Heart left ventricle (tissue), 13 donors: ENCODE results near the gene PLCXD3.

Source experiments
- POLR2A ChIP-seq, 2 donors: fragments of 450-650 bp; IDR thresholded peaks; one replicate each; pipeline ENCODE4 v1.6.1; 2017; ENCODE audit warnings: antibody characterized with exemption in 2 of 2, mild to moderate bottlenecking in 2 of 2, moderate library complexity in 2 of 2
- TF ChIP-seq, protein P1 (sequence below), 12 donors: fragments of 200-600 bp; sonication (generic) in 4 of 12; IDR thresholded peaks; one replicate each; pipeline versions ENCODE4 v1.5.0 to v1.8.0; 2018 to 2022; ENCODE audit warnings: antibody characterized with exemption in 12 of 12, mild to moderate bottlenecking in 5 of 12
- donor health status: ischemic (EF 13 %, LVEDD 7.1; RV severe dilation, severe dysfunction).
- donor health status: DM: no; HTN: yes; CAD: no.
- donor health status: DM: no; HTN: no; CAD: no.
- donor health status: ischemic (EF 25% LVEDD 6.9; RV normal size, moderate dysfunction).
- donor health status: ischemic (EF 25% LVEDD 5.7; RV mildly dilated, moderate dysfunction).
- donor health status: ischemic (EF 35%, LVEDD 5.7; RV mildly dilated, moderate dysfunction).
- donor health status: nonischemic (EF 11% LVEDD 7.7; RV severe dilation, severe dysfunction).
- donor health status: DM: yes; HTN: yes; CAD: no.
- donor health status: PGD.
- donor health status: ischemic (EF 29% LVEDD 5.4; RV normal size, mild dysfunction).
- donor health status: nonischemic (EF 23%, LVEDD 6.1; RV moderate dilation, normal function).

DNA sequence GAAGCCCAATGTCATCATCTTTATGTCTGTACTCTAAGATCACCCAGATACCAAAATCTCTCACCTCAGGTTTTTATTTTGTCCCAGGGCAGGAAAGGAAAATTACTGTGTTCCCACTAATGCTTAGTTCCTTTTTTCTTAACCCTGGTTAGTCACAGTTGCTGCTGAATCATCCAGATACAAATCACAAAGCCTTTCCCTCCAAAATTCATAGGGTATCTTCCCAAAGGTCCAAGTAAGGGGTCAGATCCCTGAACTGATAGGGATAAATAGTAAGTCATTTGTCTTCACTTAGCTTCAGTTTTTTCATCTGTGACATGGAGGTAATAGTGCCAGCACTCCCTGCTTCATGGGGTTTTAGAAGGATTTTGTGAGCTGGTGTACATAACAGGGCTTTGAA, 2.2 kb downstream of the PLCXD3 start:
- TF ChIP-seq, protein P1, sequence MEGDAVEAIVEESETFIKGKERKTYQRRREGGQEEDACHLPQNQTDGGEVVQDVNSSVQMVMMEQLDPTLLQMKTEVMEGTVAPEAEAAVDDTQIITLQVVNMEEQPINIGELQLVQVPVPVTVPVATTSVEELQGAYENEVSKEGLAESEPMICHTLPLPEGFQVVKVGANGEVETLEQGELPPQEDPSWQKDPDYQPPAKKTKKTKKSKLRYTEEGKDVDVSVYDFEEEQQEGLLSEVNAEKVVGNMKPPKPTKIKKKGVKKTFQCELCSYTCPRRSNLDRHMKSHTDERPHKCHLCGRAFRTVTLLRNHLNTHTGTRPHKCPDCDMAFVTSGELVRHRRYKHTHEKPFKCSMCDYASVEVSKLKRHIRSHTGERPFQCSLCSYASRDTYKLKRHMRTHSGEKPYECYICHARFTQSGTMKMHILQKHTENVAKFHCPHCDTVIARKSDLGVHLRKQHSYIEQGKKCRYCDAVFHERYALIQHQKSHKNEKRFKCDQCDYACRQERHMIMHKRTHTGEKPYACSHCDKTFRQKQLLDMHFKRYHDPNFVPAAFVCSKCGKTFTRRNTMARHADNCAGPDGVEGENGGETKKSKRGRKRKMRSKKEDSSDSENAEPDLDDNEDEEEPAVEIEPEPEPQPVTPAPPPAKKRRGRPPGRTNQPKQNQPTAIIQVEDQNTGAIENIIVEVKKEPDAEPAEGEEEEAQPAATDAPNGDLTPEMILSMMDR (IDR thresholded peaks at IDR 0.05), result no peak
- TF ChIP-seq POLR2A (IDR thresholded peaks at IDR 0.05), result no peak
